Islet of Langerhans (tissue), 1 donor: ENCODE results near the gene DIPK2B.

ENCODE experiments used
- FAIRE-seq: peaks from one replicate; lab custom pipeline; 2011; peaks lifted over from hg19 to GRCh38; lab: Jason Lieb, UNC

Gene DIPK2B

DNA sequence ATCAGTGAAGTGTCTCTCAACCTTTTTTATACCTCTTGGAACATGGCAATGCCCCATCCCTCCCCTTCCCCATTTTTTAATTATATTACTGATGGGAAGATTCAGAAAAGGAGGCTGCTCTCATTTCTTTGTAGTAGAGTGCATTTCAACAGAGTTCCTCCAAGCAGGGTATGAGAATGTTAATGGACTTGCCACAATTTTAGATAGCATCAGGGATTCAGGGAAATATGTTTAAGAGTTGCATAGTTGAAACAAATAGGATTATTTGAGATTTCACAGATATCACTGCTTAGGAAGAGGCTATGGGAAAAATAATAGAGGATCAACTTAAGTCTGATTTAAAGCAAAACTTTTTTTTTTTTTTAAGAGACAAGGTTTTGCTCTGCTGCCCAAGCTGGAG is 46.2 kb downstream of the DIPK2B start:
- FAIRE-seq: no peak

GRCh38 chrX:45154033-45154360 is 46.7 kb downstream of the DIPK2B start:
- no peak for FAIRE-seq
